Stimulated activated CD4-positive, alpha-beta T cell treated with anti-CD3 and anti-CD28 coated beads, Interleukin-15, amount 100 ng/mL, for 24 hours (primary cell): ENCODE data around the gene DAGLA.

ENCODE experiments used
- DNase-seq: peaks from one replicate; pipeline ENCODE4 v3.0.0-alpha.2; 2020

Gene DAGLA

DNA sequence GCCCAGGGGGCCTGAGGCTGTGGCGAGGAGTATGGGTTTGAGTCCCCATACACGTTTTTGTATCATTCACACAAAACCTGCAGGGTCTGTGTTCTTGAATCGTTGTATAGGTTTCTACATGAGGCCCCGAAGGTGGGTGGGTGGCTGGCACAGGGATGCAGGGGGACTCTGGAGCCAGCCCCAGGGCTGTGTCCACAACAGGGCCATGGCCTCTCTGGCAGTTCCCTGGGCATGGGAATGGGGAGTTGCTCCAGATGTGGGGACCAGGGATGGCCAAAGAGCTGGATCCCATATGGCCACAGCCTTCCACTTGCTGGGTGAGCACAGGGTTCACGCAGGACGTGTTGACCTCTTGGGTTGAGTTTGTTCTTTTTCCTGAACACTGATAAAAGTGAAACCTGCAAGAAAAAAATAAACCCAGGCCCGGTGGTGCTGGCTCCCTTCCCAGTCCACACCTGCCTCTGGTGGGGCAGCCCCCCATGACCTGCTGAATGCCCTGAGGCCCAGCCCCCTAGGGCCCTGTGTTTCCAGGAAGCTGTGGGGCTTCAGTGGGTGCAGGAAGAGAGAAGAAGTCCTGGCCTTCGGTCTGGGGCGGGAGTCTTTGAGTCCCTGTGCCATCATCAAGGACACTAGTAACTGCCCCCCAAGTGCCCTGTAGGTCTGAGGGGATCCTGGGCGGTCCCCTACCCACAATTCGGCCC lies 88.3 kb downstream of the DAGLA start:
- DNase-seq: no peak

GRCh38 chr11:61769169-61769920 lies 89.2 kb downstream of the DAGLA start:
- DNase-seq: no peak

DNA sequence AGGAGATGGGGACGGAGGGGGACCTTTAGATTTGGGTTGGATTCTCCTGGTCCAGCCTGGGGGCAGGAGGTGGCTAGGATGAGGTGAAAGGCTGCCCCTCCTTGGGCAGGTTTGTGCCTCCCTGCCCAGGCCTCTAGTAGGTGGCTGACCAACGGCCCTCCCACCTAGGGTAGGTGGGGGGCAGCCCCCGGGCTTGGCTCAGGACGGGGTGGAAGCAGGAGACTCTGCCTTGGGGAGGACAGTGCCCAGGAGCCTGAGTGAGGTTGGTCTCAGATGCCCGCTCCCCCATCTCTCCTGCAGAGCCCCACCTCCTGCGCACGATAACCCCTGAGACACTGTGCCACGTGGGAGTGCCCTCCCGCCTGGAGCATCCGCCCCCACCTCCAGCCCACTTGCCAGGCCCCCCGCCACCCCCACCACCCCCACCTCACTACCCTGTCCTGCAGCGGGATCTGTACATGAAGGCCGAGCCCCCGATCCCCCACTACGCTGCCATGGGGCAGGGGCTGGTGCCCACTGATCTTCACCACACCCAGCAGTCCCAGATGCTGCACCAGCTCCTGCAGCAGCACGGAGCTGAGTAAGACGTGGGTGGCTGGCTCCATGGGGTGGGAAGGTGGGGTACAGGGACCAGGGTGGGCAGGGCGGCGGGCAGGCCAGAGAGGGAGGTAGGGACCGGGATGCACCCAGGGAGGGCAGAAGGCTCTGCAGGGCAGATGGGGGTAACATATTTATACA lies 89.9 kb downstream of the DAGLA start:
- no peak for DNase-seq

- no peak for DNase-seq
Observed at GRCh38 chr11:61771195-61771894, 91.2 kb downstream of the DAGLA start.

- no peak for DNase-seq
Observed at GRCh38 chr11:61771985-61772455, 91.8 kb downstream of the DAGLA start.

DNA sequence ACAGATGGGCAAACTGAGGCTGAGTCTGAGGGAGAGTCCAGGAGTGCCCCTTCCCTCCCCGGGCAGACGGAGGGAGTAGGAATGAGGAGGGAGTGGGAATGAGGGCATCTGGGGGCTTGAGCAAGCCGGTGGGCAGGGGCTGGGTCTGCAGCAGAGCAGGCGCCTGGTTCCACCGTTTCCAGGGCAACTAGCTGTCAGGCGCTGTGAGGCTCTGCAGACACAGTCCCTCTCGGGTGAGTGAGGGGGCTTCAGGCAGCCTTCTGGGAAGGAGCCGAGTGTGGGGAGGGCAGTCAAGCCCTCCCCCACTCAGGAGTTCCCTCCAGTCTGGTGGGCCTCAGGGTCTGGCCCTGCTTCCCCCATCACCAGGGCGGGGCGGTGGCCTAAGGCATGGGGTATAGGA lies 93.2 kb downstream of the DAGLA start:
- DNase-seq: no peak

DNA sequence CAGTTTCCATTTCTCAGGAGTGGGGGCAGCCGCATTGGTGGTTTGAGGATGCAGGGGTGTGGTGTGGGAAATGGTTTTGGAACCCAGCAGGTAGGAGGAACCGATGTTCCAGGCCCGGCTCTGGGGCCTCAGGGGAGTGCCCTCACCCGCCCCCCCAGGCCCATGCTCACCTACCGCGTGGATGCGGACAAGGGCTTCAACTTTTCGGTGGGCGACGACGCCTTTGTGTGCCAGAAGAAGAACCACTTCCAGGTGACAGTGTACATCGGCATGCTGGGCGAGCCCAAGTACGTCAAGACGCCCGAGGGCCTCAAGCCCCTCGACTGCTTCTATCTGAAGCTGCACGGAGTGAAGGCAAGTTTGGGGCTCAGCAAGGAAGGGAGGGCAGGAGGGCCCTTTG lies 93.6 kb downstream of the DAGLA start:
- no peak for DNase-seq

DNA sequence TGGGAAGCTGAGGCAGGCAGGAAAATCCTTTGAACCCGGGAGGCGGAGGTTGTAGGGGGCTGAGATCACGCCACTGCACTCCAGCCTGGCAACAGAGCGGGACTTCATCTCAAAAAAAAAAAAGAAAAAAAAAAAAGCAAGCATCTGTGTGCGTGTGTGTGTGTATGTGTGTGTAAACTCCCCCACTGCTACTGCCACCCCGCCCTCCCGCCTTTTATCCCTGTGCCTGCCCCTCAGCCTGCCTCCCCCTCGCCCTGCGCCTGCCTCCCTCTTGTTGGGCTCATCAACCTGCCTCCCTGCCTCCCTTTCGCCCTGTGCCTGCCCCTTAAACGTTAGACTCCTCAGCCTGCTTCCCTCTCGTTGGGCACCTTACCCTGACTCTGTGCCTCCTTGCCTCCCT lies 94.2 kb downstream of the DAGLA start:
- no peak for DNase-seq

- DNase-seq: no peak
Observed at GRCh38 chr11:61775106-61775505, 94.9 kb downstream of the DAGLA start.

- DNase-seq: no peak
Observed at GRCh38 chr11:61775606-61776554, 95.7 kb downstream of the DAGLA start.

GRCh38 chr11:61776561-61777075 lies 96.4 kb downstream of the DAGLA start:
- peak; percentile 76 for DNase-seq

GRCh38 chr11:61777234-61778090 lies 97.3 kb downstream of the DAGLA start:
- DNase-seq: peak; percentile 74

DNA sequence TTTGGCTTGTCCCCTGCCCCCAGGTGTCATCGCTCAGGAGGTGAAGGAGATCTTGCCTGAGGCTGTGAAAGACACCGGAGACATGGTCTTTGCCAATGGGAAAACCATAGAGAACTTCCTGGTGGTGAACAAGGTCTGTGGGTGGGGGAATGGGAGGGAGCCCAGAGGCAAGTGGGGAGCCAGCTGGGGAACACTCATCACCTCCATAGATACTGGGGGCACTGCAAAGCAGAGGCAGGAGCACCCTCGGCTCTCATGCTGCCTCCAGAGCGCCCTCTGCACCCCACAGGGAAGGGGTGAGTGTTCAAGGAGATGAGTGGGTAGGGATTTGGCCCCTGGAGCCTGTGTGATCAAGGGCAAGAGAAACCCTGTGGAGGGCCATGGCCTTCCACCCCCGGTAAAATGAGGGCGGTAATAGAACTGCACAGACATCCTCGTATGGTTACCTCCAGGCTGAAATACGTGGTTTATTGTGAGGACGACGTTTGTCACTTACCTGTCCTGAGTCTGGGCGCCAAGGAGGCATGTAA lies 98.2 kb downstream of the DAGLA start:
- no peak for DNase-seq

DNA sequence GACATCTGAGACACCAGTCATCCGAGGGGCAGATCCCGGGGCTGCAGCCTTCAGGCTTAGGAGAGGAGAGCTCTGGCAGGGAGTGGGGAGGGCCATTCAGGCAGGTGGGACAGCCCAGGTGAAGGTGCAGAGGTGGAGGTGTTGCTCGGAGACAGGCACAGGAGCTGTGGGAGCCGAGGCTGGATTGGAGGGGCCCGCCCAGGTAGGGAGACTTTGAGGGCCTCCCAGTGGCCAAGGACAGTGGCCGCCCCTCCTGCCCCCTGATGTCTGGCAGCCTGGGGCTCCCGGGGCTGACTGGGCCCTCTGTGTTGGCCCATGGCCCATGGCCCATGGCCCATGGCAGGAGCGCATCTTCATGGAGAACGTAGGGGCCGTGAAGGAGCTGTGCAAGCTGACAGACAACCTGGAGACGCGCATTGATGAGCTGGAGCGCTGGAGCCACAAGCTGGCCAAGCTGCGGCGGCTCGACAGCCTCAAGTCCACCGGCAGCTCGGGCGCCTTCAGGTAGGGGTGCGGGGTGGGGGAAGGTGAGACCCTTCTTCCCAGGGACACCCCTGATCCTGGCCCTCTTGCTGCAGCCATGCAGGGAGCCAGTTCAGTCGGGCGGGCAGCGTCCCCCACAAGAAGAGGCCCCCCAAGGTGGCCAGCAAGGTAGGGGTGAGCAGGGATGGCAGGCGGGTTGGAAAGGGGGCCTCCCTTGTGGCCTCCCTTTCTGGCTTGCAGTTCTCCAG lies 98.9 kb downstream of the DAGLA start:
- no peak for DNase-seq

DNA sequence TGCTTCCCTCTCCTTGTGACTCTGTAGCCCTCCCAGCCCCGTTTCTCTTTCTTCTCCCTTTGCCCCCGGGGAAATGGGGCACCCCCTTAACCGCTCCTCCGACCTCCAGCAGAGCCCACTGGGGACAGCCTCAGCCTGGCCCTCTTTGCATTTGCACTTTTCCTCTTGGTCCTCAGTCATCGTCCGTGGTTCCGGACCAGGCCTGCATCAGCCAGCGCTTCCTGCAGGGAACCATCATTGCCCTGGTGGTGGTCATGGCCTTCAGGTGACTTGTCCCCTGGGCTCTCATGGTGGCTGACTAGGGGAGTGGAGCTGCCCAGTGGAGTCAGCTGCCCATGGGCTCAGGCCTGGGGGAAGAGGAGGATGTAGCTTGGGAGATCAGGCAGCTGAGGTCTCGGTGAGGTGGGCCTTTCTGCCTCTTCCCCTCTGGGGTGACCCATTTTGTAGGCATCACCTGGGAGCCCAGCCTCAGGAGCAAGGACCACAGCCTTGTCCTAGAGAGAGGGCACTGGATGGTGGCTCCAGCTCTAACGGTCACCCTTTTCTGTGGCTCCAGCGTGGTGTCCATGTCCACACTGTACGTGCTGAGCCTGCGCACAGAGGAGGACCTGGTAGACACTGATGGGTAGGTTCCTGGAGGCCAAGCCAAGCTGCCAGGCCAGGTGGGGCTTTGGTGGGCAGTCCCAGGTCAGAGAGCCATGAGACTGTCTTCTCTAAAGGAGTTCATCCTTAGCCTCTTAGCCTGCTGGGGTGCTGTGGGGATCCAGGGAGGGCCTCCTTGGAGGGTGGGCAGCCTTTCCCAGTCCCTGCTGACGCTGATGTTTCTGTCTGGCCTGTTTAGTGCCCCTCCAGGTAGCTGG lies 99.7 kb downstream of the DAGLA start:
- DNase-seq: no peak

- DNase-seq: no peak
Observed at GRCh38 chr11:61780581-61781162, 100.5 kb downstream of the DAGLA start.

- no peak for DNase-seq
Observed at GRCh38 chr11:61781585-61781984, 101.4 kb downstream of the DAGLA start.

- no peak for DNase-seq
Observed at GRCh38 chr11:61782299-61782698, 102.1 kb downstream of the DAGLA start.
